GM18519 (cell line): ENCODE measurements around the gene SLC43A1.
"Not testable (repeated sequence)": the region's sequence is repeated elsewhere in the genome, so short reads cannot be mapped to it uniquely, and the experiment has no call there.

Experiments
- ATAC-seq: cut with Tn5 transposase; IDR thresholded peaks from one replicate; pipeline ENCODE4 v1.9.1; 2021; ENCODE audit warnings: mild to moderate bottlenecking, moderate library complexity; ENCODE audit not compliant: unreplicated experiment, low FRiP score

Gene SLC43A1

DNA sequence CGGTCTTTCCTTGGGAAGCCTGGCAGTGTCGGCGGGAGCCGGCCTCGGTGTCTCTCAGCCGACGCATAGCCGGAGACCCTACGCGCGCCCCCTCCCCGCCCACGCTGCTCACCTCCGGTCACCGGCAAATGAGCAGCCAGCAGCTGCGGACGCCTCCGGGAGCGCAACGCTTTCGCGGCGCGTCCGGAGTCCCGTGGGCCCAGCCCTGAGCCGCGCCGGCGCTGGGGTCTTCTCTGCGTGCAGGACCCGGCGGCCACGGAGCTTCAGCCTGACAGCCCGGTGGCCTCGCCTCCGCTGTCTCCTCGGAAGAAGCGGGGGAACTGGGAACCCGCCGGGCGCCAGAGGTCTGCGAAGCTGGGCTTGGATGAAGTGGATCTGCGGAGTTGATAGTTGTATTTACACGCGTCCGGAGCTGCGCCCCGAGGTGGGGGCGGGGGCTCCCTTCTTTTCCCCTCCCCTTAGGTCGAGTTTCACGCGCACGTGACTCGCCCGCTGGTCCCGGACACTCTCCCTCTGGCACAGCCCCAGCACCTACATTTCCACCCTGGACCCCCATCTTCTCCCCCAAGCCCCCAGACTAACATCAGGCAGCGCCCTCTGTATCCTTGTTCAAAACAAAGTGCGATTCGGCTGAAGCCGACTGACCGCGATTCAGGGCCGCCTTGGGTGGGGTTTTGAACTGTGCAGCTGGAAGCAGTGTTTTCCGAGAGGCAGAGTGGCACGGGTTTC lies at the start of gene SLC43A1:
Gene SLC43A1, minus strand, starts transcription at position 371 of the 729 bp plus-strand sequence. CDS start 1,591 bp downstream, outside the sequence.
- no peak for ATAC-seq

DNA sequence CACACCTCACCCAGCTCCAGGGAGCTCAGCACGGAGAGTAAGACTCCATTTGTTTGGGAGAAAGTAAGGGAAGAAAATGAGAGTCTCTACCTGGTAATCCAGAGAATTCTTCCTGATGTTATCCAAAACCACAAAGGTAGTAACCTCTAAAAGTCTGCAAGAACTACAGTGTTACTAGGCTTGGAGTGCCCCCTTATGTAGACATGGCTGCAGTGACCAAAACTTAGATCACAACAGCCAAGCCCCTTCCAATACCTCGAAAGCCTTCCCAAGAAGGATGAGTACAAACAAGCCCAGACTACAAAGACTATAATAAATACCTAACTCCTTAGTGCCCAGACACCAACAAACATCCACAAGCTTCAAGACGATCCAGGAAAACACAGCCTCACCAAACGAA lies 47.1 kb upstream of the SLC43A1 start:
- ATAC-seq, result no peak

DNA sequence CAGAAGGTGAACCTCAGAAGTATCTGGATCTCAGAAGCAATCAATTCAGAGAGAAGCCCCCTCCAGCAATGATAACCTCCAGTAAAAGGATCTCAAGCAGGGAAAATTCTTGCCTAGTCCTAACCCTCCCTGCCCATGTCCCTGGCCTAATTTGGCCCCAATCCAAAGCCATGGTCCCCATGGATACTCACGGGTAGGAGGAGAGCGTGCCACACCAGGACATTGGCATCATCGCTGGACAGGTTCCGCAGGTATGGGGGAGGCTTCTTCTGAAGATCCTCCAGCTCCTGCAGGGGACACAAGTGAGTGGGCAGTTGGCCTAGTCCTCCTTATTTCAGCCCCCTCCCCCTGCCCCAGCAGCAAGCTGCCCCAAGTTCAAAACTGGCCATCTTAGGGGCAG lies 44.6 kb upstream of the SLC43A1 start:
- no peak for ATAC-seq

DNA sequence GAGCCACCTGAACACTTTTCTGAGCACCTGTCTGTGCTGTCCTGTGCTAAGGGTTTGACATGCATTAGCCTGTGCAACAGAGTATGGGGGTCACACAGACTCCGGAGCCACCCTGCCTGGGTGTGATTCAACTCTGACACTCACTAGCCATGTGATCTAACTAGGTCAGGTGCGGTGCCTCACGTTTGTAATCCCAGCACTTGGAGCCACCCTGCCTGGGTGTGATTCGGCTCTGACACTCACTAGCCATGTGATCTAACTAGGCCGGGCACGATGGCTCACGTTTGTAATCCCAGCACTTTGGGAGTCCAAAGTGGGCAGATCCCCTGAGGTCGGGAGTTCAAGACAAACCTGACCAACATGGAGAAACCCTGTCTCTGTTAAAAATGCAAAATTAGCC lies 40.5 kb upstream of the SLC43A1 start:
- ATAC-seq, result no peak

DNA sequence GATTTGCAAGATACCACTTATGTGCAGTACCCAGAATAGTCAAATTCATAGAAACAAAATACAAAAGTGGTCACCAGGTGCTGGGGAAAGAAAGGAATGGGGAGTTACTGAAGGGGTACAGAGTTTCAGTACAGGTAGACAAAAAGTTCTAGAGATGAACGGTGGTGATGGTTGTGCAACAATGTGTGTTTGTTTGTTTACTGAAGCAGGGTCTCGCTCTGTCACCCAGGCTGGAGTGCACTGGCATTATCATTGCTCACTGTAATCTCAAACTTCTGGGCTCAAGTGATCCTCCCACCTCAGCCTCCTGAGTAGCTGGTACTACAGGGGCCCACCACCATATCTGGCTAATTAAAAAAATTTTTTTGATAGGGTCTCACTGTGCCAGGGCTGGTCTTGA lies 39.9 kb upstream of the SLC43A1 start:
- ATAC-seq, result no peak

DNA sequence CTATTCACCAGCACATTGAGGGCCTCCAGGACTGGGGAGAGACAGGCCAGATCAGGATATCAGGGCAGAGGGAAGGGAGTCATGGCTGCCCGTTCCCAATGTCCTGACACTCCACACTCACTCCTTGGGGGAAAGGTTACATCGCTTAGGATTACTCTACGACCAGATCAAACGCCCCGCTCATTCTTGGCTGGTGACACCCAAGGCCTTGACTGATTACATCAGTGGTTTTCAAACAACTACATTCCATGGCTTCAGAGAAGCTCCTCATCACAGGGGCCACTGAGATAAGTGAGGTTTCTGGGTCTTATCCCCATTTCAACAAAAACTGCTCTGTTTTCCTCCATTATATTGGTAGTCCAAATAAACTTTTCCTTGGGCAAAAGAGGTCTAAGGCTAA lies 37.0 kb upstream of the SLC43A1 start:
- ATAC-seq, result no peak

DNA sequence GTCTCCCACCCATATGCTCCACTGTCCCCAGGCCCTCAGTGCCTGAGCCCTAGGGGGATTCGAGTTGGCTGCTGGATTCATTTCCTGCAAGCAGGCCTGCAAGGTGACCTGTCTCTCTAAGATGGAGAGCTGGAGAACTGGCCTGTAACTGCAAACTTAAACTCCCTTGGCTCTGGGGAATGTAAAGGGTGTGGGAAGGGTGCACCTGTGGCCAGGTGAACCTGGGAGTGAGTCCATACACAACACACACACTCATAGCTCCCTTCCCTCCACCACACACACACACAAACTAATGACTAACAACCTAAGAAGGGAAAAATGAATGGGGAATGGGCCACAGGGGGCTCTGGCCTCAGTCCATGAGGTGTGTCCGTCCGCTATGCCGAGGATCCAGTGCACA lies 36.4 kb upstream of the SLC43A1 start:
- no peak for ATAC-seq

DNA sequence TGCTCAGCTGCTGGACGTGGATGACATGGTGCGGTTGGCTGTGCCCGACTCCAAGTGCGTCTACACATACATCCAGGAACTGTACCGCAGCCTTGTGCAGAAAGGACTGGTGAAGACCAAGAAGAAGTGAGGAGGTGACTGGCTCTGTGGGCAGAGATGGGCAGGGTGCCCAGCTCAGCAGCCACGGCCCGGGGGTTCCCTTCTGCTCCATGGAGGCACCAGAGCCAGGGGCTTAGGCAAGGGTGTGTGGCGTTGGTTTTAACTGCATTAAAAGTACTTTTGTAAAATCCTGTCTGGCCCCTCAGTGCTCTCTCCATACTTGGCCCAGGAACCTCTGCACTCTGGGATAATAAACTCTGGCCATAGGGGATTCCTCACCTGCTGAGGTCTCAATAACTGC lies 34.5 kb upstream of the SLC43A1 start:
- ATAC-seq, result no peak

DNA sequence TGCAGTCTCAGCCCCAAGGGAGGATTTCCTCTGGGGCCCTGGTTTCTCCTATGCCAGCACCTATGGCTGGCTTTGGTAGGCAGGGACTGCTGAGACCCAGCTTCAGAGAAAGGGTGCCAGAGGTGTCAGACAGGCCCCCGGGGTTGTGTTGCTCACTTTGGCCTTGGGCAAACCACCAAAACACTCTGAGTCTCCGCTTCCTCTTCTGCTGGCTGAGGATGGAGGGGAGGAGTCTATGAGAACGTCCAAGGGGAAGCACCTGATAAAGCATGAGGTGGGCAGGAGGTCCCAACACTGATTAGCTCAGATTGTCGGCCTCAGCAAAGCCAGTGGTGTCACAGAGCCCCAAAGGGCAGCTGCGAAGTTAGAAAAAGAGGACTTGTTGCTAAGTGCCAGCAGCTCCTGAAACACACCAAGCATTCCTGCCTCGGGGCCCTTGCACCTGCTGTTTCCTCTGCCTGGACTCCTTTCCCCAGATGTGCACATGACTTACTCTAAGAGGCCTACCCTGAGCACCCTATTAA lies 32.4 kb upstream of the SLC43A1 start:
- ATAC-seq, result peak; percentile 77

DNA sequence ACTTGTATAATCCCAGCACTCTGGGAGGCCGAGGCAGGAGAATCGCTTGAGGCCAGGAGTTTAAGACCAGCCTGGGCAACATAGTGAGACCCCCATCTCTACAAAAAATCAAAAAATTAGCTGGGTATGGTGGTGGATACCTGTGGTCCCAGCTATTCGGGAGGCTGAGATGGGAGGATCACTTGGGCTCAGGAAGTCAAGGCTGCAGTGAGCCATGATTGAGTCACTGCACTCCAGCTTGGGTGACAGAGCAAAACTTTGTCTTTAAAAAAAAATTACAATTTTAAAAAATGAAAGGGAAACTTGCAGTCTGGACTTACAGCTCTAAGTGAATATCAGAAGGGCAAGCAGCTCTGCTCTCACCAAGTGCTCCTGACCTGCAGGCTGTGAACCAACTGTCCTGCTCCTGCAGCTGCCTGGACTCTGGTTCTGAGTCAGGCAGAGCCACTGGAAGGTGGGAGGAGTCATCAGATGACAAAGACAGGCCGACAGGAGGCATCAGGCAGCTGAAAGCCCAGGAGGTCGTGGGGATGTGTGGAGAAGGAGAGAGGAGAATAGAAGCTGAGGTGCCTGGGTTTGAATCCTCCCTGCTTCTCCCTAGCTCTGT lies 31.5 kb upstream of the SLC43A1 start:
- ATAC-seq, result peak; percentile 60

DNA sequence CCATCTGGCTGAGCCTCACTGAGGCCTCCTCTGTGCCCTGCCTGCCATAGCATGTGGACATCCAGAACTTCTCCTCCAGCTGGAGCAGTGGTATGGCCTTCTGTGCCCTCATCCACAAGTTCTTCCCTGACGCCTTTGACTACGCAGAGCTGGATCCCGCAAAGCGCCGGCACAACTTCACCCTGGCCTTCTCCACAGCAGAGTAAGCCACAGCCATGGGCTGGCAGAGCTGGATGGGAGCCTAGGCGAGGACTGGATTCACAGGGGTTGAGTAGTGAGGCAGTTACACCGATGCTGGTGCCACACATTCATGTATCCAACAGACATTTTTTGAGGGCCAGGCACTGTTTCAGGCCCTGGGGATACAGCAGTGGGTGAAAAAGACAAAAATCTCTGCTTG lies 30.9 kb upstream of the SLC43A1 start:
- no peak for ATAC-seq

DNA sequence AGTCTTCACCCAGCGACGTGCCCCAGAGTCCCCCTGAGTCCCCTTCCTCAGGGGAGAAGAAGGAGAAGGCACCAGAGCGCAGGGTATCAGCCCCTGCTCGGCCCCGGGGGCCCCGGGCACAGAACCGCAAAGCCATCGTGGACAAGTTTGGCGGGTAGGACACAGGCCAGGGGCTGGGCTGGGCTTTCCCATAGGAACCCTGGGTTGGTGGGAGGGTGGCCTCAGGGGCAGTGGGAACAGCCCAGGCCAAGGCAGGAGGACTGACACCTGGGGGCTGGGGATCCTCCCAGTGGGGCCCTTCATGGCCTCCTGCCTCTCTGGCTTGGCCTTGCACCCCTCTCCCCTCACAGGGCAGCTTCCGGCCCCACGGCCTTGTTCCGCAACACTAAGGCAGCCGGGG lies 30.4 kb upstream of the SLC43A1 start:
- no peak for ATAC-seq

DNA sequence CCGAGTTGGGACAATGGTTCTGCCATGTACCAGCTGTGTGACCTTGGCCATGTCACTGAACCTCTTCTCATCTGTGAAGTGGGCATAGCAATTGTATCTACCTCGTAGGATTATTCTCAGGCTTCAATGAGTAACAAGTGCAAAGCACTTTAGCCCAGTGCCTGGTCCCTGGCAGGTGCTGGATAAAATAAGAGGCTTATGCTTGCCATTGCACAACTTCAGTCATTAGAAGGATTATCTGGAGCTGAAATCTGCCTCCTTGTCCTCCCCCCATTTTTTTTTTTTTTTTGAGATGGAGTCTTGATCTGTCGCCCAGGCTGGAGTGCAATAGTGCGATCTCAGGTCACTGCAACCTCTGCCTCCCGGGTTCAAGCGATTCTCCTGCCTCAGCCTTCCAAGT lies 29.1 kb upstream of the SLC43A1 start:
- ATAC-seq, result no peak

DNA sequence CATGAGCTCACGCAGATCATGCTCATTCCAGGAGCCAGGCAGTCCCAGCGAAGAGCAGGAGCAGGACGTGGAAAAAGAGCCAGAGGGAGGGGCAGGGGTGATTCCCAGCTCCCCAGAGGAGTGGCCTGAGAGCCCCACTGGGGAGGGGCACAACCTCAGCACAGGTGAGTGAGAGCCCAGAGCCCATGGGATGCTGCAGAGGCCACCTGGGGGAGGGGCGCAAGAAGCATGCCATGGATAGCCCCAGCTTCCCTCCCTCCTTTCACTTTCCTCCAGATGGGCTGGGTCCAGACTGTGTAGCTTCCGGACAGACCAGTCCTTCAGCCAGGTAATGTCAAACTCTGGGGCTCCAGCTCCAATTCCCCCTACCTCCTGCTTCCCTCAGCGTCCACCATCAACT lies 28.1 kb upstream of the SLC43A1 start:
- no peak for ATAC-seq

DNA sequence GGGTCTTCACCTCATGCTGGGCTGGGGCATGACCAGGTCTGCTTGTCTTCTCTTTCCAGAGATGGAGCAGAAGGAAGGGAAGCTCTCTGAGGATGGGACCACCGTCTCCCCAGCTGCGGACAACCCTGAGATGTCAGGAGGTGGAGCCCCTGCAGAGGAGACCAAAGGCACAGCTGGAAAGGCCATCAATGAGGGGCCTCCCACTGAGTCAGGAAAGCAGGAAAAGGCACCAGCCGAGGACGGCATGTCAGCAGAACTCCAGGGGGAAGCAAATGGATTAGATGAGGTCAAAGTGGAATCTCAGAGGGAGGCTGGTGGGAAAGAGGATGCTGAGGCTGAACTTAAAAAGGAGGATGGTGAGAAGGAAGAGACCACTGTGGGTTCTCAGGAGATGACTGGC lies 27.1 kb upstream of the SLC43A1 start:
- no peak for ATAC-seq

DNA sequence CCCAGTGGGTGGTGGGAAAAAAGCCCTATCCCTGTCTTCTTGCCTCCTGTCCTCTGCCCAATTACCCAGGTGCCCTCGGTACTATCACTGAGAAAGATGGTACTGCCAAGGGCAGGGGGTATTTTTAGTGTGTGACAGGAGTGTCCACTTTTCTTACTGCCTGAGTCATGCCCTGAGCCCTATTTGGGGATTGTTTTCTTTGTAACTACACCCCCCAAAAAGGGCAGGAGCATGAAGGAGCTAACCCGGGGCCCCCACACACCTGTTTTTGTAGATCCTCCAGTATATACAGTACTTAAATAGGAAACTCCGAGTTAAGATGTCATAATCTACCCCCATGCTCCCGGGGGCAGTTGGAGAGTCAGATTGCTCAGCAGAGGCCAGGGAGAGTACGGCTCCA lies 25.7 kb upstream of the SLC43A1 start:
- ATAC-seq, result no peak

DNA sequence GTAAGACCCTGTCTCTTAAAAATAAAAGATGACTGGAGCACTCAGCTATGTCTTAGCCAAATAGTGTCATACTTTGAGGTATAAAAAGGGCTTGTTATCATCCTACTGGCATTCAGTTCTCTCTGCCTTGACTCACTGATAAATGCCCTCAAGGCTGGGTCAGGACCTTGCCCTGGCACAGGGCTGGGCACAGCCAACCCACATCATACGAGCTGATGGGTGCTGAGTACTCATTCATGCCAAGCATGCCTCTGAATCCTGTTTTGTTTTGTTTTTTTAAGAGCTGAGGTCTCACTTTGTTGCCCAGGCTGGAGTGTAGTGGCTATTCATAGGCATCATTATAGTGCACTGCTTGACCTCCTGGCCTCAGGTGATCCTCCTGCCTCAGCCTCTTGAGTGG lies 23.8 kb upstream of the SLC43A1 start:
- no peak for ATAC-seq

DNA sequence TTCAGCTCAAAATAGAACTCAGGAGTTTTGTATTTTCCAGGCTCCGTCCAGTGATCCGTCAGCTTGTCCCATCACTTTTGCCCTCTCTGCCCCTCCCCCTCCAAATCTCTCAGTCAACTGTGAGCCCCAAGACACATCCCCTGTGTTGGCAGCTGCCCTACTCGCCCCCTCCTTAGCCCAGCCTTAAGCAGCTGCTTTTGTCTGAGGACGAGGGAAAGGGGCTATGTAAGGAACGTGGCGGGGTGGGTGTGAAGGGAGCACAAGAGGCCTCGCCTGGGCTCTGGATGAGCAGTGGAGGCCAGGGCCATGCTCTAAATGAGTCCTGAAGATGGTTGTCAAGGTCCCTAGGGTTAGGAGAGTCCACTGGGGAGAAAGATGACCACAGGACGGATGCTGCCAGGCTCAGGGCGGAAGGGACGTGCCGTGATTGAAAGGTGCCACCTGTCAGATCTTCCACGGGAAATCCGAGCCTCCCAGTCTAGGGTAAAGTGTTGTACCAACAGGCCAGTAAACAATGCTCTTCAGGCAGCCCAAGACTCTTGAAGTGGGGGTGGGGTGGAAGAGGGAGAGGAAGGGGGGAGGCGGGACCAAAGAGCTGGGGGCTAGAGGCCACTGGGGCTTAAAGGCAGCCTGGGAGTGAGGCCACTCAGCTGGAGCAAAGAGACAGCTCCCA lies 21.6 kb upstream of the SLC43A1 start, which contains the start of gene SMTNL1:
Gene SMTNL1, plus strand, starts transcription at position 649 of the 673 bp plus-strand sequence. CDS start 5,048 bp downstream, outside the sequence.
- no peak for ATAC-seq

DNA sequence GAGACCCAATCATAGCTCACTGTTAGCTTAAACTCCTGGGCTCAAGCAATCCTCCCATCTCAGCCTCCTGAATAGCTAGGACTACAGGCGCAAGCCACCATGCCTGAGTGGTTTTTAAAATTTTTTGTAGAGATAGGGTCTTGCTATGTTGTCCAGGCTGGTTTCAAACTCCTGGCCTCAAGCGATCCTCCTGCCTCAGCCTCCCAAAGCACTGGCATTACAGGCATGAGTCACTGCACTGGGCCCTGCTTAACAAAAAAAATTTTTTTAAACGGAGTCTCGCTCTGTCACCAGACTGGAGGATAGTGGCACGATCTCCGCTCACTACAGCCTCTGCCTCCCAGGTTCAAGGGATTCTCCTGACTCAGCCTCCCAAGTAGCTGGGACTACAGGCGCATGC lies 18.9 kb upstream of the SLC43A1 start:
- ATAC-seq, result not testable (repeated sequence)

DNA sequence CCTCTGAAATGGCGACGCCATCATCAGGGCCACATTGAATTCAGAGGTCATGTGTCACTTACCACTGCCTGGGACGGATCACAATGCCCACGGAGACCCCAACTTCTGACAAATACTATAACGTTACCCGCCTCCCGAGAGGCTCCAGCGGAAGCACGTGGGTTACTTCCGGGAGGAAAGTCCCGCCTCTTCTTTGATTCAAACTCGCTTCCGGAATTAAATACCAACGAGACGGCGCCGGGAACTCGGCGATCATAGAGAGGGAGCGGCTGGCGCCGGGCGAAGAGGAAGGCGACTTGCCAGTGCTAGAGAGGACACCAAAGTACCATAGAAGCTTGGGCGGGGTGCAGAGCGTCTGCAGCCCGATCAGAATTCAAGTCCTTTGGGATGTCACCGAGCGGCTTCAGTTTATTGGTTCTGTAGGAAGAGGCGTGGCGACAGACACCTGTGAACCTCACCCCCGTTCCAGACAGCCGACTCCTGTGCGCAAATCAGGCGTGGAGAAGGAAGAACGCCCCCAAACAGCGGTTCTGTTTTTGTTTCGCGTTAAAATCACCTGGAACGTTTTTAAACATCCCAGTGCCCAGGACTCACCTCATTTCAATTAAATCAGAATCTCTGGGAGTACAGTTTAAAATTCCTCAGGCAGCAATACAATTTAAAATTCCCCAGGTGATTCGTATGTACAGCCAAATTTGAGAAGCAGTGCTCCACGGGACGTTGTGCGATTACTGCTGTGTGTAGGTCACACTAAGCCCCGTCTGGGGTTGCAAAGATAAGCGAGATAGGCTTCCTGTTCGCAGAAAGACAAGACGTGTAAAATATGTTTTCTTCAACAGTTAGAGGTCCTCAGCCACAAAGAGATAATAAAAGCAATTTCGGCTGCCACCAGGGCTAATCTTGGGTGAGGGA lies 15.3 kb upstream of the SLC43A1 start, which contains the start of gene TIMM10:
Gene TIMM10, minus strand, starts transcription at position 159 of the 912 bp plus-strand sequence. CDS start 565 bp downstream, outside the sequence.
- ATAC-seq, result peak; percentile 99
